Activated T-cell treated with anti-CD3 and anti-CD28 coated beads, Interleukin-2, amount 50 U/mL, for 1 hour (primary cell): ENCODE results near the gene DNASE1L1.

ENCODE experiments used
- DNase-seq: peaks from one replicate; pipeline ENCODE4 v3.0.0-alpha.2; 2020

The DNASE1L1 gene

GRCh38 chrX:154409222-154409871, at the start of gene DNASE1L1:
Gene DNASE1L1 (minus strand): TSS chrX:154409254. CDS start chrX:154405568, 3,686 bp downstream.
- peak; percentile 27 for DNase-seq

GRCh38 chrX:154458116-154458953, 49.3 kb upstream of the DNASE1L1 start, which contains the start of gene PLXNA3:
Gene PLXNA3 (plus strand): TSS chrX:154458281. CDS start chrX:154460184, 1,903 bp downstream.
- DNase-seq = peak; percentile 78

GRCh38 chrX:154457491-154458115, 48.5 kb upstream of the DNASE1L1 start:
- no peak for DNase-seq

- no peak for DNase-seq
These were observed 43.8 kb upstream of the DNASE1L1 start for GRCh38 chrX:154452823-154453222.

GRCh38 chrX:154450312-154450711, 41.3 kb upstream of the DNASE1L1 start:
- DNase-seq = no peak

GRCh38 chrX:154449618-154450017, 40.6 kb upstream of the DNASE1L1 start:
- no peak for DNase-seq

- no peak for DNase-seq
These were observed 39.4 kb upstream of the DNASE1L1 start for GRCh38 chrX:154448484-154448883.

- DNase-seq = no peak
These were observed 37.4 kb upstream of the DNASE1L1 start for GRCh38 chrX:154446430-154446829.

- DNase-seq = no peak
These were observed 36.7 kb upstream of the DNASE1L1 start for GRCh38 chrX:154445776-154446175.

GRCh38 chrX:154444755-154445246, 35.7 kb upstream of the DNASE1L1 start:
- no peak for DNase-seq

- DNase-seq = peak; percentile 72
These were observed 35.1 kb upstream of the DNASE1L1 start, which contains the start of gene FAM50A for GRCh38 chrX:154443992-154444754. Gene FAM50A (plus strand): TSS chrX:154444141. CDS start chrX:154444236, 95 bp downstream.

GRCh38 chrX:154443479-154443910, 34.4 kb upstream of the DNASE1L1 start:
- DNase-seq = no peak

GRCh38 chrX:154441984-154442707, 33.1 kb upstream of the DNASE1L1 start:
- no peak for DNase-seq

- DNase-seq = no peak
These were observed 32.5 kb upstream of the DNASE1L1 start for GRCh38 chrX:154441564-154441963.

GRCh38 chrX:154440623-154441357, 31.7 kb upstream of the DNASE1L1 start:
- DNase-seq = no peak

- DNase-seq = no peak
These were observed 30.8 kb upstream of the DNASE1L1 start for GRCh38 chrX:154439841-154440240.

- no peak for DNase-seq
These were observed 29.2 kb upstream of the DNASE1L1 start for GRCh38 chrX:154437971-154438893.

- DNase-seq = no peak
These were observed 28.1 kb upstream of the DNASE1L1 start, which contains the start of gene GDI1 for GRCh38 chrX:154436983-154437752. Gene GDI1 (plus strand): TSS chrX:154437154. CDS start chrX:154437255, 101 bp downstream.
